SK-N-SH treated with all-trans-retinoic acid at 6 μM for 48 hours (cell line): ENCODE results near the gene SCAMP5.

Experiments used
- BACH2 ChIP-seq: fragments of 250-450 bp; sonication (Bioruptor Pico); IDR thresholded peaks from 2 replicates; pipeline ENCODE4 v1.9.0; 2021; ENCODE audit warnings: mild to moderate bottlenecking, borderline replicate concordance
- CREB5 ChIP-seq: fragments of 250-450 bp; sonication (Bioruptor Pico); IDR thresholded peaks from 2 replicates; pipeline ENCODE4 v1.5.1; 2020; ENCODE audit warnings: low read depth, mild to moderate bottlenecking, moderate library complexity
- ISL1 ChIP-seq: fragments of 250-450 bp; sonication (Bioruptor Pico); IDR thresholded peaks from 2 replicates; pipeline ENCODE4 v2.1.2; 2022; ENCODE audit warnings: mild to moderate bottlenecking, moderate library complexity
- PPARA ChIP-seq: fragments of 250-450 bp; sonication (Bioruptor Pico); IDR thresholded peaks from 2 replicates; pipeline ENCODE4 v1.5.0; 2020; ENCODE audit warnings: mild to moderate bottlenecking, borderline replicate concordance
- SNAI2 ChIP-seq: fragments of 250-450 bp; sonication (Bioruptor Pico); IDR thresholded peaks from 2 replicates; pipeline ENCODE4 v1.5.0; 2020; ENCODE audit warnings: mild to moderate bottlenecking, moderate library complexity
- ZFP3 ChIP-seq: fragments of 250-450 bp; sonication (Bioruptor Pico); IDR thresholded peaks from 2 replicates; pipeline ENCODE4 v1.5.0; 2020; ENCODE audit warnings: mild to moderate bottlenecking, moderate library complexity
- ZNF8 ChIP-seq: fragments of 450-650 bp; formaldehyde crosslinking; IDR thresholded peaks from 2 replicates; pipeline ENCODE4 v1.5.0; 2020; ENCODE audit warnings: mild to moderate bottlenecking, moderate library complexity

GRCh38 chr15:75030023-75030413, 34.7 kb downstream of the SCAMP5 start:
- no peak for TF ChIP-seq PPARA (CRISPR knock-in tag)
- no peak for TF ChIP-seq CREB5
- TF ChIP-seq BACH2 = no peak
- no peak for TF ChIP-seq SNAI2
- TF ChIP-seq ZNF8 (CRISPR knock-in tag) = no peak
- no peak for TF ChIP-seq ISL1
- TF ChIP-seq ZFP3 = no peak
